Upper lobe of left lung (tissue), 4 donors: ENCODE results near the gene USP24.

Source experiments
- CTCF ChIP-seq, 6 experiments: fragments of 450-650 bp in 4 of 6; fragments of 200-600 bp in 2 of 6; sonication (generic) in 2 of 6; IDR thresholded peaks; one replicate each; pipeline ENCODE4 v1.5.1; 2016 to 2019; ENCODE audit warnings: antibody characterized with exemption in 6 of 6
- EP300 ChIP-seq, 4 donors: sonication (generic); formaldehyde crosslinking; IDR thresholded peaks; one replicate each; pipeline ENCODE4 v1.5.1; 2017; ENCODE audit warnings: antibody characterized with exemption in 4 of 4, control low read depth in 2 of 4
- POLR2A ChIP-seq, 4 donors: fragments of 450-650 bp; IDR thresholded peaks; one replicate each; pipeline ENCODE4 v1.5.1; 2016 to 2017; ENCODE audit warnings: antibody characterized with exemption in 4 of 4, mild to moderate bottlenecking in 2 of 4

DNA sequence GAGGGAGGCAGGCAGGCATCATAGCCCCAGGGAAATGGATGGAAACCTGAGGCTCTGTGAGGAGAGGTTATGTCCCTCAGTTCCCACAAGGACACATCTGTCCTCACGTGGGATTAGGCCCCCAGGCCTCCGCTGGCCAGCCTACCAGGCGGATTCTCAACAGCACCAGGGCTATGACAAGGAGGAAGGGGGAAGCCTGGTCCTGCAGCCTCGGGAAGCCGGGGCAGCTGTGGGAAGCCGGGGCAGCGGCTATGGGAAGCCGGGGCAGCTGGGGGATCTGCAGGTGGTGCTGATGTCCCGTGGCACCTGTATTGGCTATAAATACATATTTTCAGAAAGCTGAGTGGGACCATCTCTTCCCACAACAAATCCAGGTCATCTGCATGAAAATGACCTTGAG lies 196.8 kb downstream of the USP24 start:
- TF ChIP-seq CTCF (IDR thresholded peaks at IDR 0.05) (no peak), POLR2A (IDR thresholded peaks at IDR 0.05) (no peak), EP300 (IDR thresholded peaks at IDR 0.05) (no peak)
